SW 1271 (cell line): Measurements from ENCODE around the gene MAST4.
A peak's percentile ranks its signal among the peaks of the same experiment; 100 is the strongest.

ENCODE experiments used
- DNase-seq, 2 experiments: peaks; one replicate each; lab custom pipeline; 2025; lab: John Stamatoyannopoulos, UW

The MAST4 gene

DNA sequence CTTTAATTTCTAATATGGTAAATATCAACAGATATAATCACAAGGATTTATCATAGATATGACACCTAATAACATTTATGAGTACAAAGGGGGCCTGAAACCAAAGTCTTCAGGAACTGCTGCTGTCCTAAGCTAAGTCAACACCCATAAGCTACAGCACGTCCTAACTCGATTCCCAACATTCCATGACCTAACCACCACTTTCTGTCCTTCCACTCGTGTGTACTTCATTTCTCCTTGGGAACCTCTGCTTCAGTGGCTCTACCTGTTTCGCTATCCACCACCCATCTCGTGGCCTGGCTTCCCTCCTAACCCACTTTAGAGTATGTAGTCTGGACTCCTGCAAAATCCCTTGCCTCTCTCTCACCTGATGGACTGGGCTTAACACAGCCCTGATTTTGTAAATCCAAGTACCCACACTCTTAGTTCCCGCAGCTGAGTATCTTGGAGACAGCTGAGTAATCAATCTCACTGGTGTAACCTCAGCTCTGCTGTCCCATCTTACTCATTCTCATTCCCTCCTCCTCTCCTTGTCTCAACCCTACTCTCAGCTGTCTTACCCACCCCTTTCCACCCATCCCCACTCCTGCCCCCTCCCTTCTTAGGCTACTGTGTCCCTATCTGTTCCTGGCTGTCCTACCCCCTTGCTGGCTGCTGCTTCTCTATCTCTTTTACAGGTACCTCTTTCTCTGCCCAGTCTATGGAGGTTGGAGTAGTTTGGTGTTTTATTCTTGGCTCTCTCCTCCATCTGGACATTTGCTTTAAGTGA lies 101.8 kb downstream of the MAST4 start:
- DNase-seq = no peak

GRCh38 chr5:66701244-66701643 lies 105.1 kb downstream of the MAST4 start:
- no peak for DNase-seq

- DNase-seq = no peak
These were observed 106.2 kb downstream of the MAST4 start for GRCh38 chr5:66702426-66702825.

GRCh38 chr5:66704790-66705425 lies 108.7 kb downstream of the MAST4 start:
- no peak for DNase-seq

DNA sequence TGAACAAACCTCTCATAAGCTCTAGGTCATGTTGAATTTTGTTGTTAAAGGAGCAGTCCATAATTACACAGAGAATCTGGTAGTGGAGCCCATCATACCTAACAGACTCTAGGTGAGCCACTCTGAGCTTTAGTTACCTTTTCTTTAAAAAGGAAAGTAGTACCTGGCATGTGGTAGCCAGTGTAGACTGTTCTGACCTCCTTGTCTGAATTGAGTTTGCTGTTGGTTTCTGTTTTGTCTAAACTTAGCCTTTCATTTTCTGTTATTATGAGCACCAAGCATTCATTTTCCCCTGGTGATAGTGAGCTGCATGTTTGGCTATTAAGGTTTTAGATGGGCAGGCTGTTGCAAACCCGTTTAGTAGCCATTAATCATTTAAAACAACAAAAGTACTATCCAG lies 112.2 kb downstream of the MAST4 start:
- DNase-seq = no peak

GRCh38 chr5:66710557-66711088 lies 114.4 kb downstream of the MAST4 start:
- no peak for DNase-seq

GRCh38 chr5:66713998-66714397 lies 117.8 kb downstream of the MAST4 start:
- DNase-seq = no peak

DNA sequence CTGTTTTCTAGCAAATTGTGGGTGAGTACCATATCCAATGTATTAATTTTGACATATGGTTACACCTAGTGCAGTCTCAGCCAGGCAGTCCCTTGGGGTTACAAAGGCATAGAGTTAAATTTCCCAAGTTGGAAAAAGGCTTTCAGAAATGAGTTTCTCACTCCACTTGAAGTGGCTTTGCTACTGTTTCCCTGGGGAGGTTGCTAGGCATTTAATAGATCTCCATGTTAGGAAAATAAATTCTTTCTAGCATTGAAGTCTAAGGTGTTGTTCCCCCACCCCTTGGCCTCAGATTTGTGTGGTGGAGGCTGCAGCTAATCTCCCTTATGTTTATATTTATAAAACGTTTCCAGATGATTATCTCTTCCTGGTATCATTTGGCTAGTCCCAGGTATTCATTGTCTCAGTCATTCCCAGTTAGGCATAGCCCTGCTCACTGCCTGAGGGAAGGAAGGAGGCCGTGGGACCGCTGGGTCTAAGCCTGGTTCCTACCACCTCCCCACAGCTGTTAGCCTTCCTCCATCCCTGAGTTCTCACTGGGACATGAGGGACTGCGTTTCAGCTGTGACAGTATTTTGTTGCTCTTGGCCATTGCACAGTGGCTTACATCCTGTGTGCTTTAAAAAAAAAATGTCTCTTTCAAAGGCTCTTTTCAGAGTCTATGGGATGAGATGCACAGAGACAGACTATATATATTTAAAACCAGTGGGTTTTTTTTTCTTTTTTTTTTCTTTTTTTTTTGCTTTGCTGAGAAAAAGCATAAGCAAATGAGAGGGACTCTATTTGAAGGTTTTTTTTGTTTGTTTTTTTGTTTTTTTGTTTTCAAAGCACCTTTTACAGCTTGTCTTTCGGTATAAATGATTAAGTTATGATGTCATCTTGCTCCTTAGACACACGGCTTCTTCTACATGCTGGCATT lies 121.5 kb downstream of the MAST4 start:
- no peak for DNase-seq

DNA sequence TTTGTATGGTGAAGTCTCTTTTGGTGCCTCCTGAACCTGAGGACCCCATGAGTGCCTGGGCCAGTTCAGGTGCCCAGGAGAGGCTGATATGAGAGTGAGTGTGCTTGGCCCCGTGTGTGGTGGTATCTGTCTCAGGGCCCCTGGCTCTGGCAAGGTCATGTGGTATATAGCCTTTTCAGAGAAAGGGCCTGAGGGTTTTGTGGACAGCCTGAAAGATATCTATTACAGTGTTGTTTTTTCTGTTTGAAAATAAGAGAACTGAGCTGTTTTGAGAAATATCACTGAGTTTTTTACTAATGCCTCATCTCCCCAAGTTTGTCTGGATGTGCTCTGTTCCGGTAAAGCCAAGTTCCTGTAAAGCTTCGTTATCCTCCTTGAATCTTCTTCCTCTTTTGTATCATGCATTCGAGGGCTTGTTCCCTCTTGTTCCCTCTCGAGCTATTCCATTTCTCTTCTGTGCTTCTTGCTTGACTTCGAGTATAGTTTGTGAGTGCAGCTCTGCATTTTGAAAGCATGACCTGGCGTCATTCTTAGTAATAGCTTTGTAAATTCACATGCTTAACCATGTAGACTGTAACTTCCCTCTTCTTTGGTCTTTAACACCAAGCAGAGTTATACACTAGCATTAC lies 122.3 kb downstream of the MAST4 start:
- no peak for DNase-seq

- no peak for DNase-seq
These were observed 124.6 kb downstream of the MAST4 start for GRCh38 chr5:66720780-66721179.

DNA sequence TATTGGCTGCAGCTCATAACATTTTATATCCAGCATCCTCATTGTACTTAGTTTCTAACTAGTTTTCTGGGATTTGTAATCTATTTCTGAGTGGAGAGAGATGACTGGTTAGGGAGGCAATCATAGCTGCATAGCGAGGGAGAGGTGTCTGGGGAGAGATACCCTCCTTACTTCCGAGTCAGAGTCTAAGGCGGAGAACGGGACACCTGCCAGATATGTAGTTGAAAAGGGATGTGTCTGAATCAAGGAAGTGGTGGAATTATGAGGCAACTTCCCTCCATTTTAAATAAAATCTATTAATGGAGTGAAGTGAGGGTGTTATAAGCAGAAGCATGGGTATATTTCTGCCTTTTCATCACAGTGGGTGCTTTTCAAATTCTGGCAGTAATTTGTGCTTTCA lies 126.5 kb downstream of the MAST4 start:
- no peak for DNase-seq

GRCh38 chr5:66724349-66725139 lies 128.4 kb downstream of the MAST4 start:
- DNase-seq = peak in 1 of 2 experiments; percentile 25

- DNase-seq = no peak
These were observed 131.4 kb downstream of the MAST4 start for GRCh38 chr5:66727630-66728029.

- no peak for DNase-seq
These were observed 131.9 kb downstream of the MAST4 start for GRCh38 chr5:66728049-66728448.

DNA sequence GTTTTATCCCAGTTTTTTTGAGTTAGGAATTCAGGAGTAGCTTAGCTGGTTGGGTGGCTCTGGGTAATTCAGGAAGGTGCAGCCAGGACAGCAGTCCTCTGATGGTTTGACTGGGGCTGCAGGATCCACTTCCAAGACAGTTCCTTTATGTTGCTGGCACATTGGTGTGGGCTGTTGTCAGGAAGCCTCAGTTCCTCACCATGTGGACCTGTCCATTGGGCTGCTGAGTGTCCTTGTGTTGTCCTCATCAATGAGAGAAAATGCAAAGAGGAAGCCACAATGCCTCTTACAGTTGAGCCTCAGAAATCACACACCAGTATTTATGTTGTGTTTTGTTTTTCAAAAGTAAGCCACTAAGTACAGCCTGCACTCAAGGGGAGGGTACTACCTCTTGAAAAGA lies 140.9 kb downstream of the MAST4 start:
- DNase-seq = no peak

- DNase-seq = no peak
These were observed 141.9 kb downstream of the MAST4 start for GRCh38 chr5:66738136-66738535.

GRCh38 chr5:66739021-66739420 lies 142.8 kb downstream of the MAST4 start:
- no peak for DNase-seq

GRCh38 chr5:66739951-66740350 lies 143.8 kb downstream of the MAST4 start:
- no peak for DNase-seq

GRCh38 chr5:66741394-66741793 lies 145.2 kb downstream of the MAST4 start:
- DNase-seq = no peak

- peak in 1 of 2 experiments; percentile 6 for DNase-seq
These were observed 146.1 kb downstream of the MAST4 start for GRCh38 chr5:66742083-66742895.
